Mesendoderm (in vitro differentiated cells): ENCODE data around the gene TMED4.

Source experiments
- DNase-seq: peaks from one replicate; pipeline ENCODE4 v3.0.0; 2013
- H2AK5ac ChIP-seq: 2 replicates; pipeline ENCODE4 v1.6.1; 2013; ENCODE audit warnings: low read length, inconsistent platforms
- H2BK120ac ChIP-seq: 2 replicates; pipeline ENCODE4 v1.6.1; 2013; ENCODE audit warnings: low read depth, mild to moderate bottlenecking, low read length, moderate library complexity, mixed read lengths
- H2BK15ac ChIP-seq: replicated peaks from 2 replicates; pipeline ENCODE4 v1.6.1; 2013; ENCODE audit warnings: low read depth, mild to moderate bottlenecking, moderate library complexity
- H2BK5ac ChIP-seq: 2 replicates; pipeline ENCODE4 v1.6.1; 2013; ENCODE audit warnings: low read length, inconsistent platforms
- H3K18ac ChIP-seq: 2 replicates; pipeline ENCODE4 v1.6.1; 2013; ENCODE audit warnings: mild to moderate bottlenecking, low read length, mixed read lengths
- H3K23ac ChIP-seq: one replicate; pipeline ENCODE4 v1.6.1; 2013; ENCODE audit warnings: low read length
- H3K27ac ChIP-seq: 2 replicates; pipeline ENCODE4 v1.5.1; 2013; ENCODE audit warnings: low read depth, mild to moderate bottlenecking, inconsistent platforms, low read length, moderate library complexity
- H3K27me3 ChIP-seq: 2 replicates; pipeline ENCODE4 v1.6.1; 2013; ENCODE audit warnings: low read length, control low read depth, mild to moderate bottlenecking, inconsistent platforms; ENCODE audit not compliant: insufficient read depth, poor library complexity
- H3K36me3 ChIP-seq: 2 replicates; pipeline ENCODE4 v1.6.1; 2013; ENCODE audit warnings: low read length, inconsistent platforms; ENCODE audit not compliant: control insufficient read depth, insufficient read depth
- H3K4ac ChIP-seq: one replicate; pipeline ENCODE4 v1.6.1; 2013; ENCODE audit warnings: low read depth, mild to moderate bottlenecking, low read length, moderate library complexity
- H3K4me1 ChIP-seq: 2 replicates; pipeline ENCODE4 v1.6.1; 2013; ENCODE audit warnings: low read depth, low read length, inconsistent platforms; ENCODE audit not compliant: control insufficient read depth
- H3K4me2 ChIP-seq: 2 replicates; pipeline ENCODE4 v1.6.1; 2013; ENCODE audit warnings: low read length
- H3K4me3 ChIP-seq: 2 replicates; pipeline ENCODE4 v1.5.1; 2013; ENCODE audit warnings: mild to moderate bottlenecking, low read length
- H3K56ac ChIP-seq: one replicate; pipeline ENCODE4 v1.6.1; 2013; ENCODE audit warnings: low read length
- H3K79me1 ChIP-seq: 2 replicates; pipeline ENCODE4 v1.6.1; 2013; ENCODE audit warnings: low read length, inconsistent platforms
- H3K79me2 ChIP-seq: 2 replicates; pipeline ENCODE4 v1.6.1; 2013; ENCODE audit warnings: mild to moderate bottlenecking, low read length; ENCODE audit not compliant: control insufficient read depth, insufficient read depth
- H3K9ac ChIP-seq: 2 replicates; pipeline ENCODE4 v1.6.1; 2013; ENCODE audit warnings: low read length, inconsistent platforms
- H4K5ac ChIP-seq: one replicate; pipeline ENCODE4 v1.6.1; 2013; ENCODE audit warnings: low read length
- H4K8ac ChIP-seq: one replicate; pipeline ENCODE4 v1.6.1; 2013; ENCODE audit warnings: low read depth, mild to moderate bottlenecking, control low read depth, low read length, moderate library complexity
- WGBS: extraction: QIAGEN DNeasy Blood & Tissue Kit; methylation state at CpG from one replicate; pipeline ENCODE4 v1.1.7; 2013; ENCODE audit warnings: low lambda C conversion rate, missing lambda C conversion rate; ENCODE audit not compliant: insufficient coverage; ENCODE audit errors: extremely low coverage; 5-methylcytosine and 5-hydroxymethylcytosine counted together

TMED4 gene

DNA sequence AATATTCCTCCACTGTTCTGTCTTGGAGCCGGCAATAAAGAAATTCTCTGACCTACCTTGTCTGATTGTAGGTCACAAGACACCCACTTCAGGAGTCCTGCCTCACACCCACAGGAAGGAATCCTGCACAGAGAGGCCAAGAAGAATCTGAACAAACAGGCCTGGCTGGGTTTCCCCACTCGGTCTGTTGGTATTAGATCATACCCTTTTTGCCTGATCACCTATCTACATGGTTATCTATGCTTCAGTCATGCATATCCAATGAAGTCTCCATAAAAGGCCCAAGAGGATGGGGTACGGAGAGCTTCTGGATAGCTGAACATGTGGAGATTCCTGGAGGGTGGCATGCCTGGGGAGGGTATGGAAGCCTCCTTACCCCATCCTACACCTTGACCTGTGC is 36.7 kb upstream of the TMED4 start:
- Histone ChIP-seq H3K27me3 (no peaks in the 10 kb centered on the region), H3K79me1 (peaks cover 16% of the 10 kb centered on the region), H2BK120ac (no peak overlapping the region), H3K23ac (no peak overlapping the region), H3K4ac (no peak overlapping the region), H3K4me3 (no peak overlapping the region), H2BK5ac (no peak overlapping the region), H2BK15ac (no peak overlapping the region), H3K18ac (no peak overlapping the region), H3K4me1 (peaks cover 3% of the 10 kb centered on the region), H2AK5ac (no peak overlapping the region), H3K79me2 (peaks cover 51% of the 10 kb centered on the region), H3K9ac (no peak overlapping the region), H3K27ac (no peak overlapping the region), H3K56ac (no peak overlapping the region), H4K8ac (no peak overlapping the region), H4K5ac (no peak overlapping the region), H3K36me3 (no peaks in the 10 kb centered on the region), H3K4me2 (no peak overlapping the region)
- WGBS: no CpG with 5 or more reads among the region's 3 CpGs
- DNase-seq: peak; percentile 66

DNA sequence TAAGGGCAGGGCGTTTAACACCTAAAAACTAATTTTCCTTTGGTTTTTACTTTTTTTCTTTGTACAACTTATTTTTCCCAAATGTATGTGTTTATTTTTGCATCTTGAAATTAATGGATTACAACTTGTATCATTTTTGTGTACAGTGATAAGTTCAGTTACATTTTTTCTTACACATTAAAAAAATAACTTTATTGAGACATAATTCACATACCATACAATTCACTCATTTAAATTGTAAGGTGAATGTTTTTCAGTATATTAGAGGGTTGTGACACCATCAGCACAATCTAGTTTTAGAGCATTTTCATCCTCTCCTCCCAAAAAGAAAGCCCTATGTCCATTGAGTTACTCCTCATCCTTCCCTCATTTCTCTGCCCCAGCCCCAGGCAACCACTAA is 36.0 kb upstream of the TMED4 start:
- H3K36me3 ChIP-seq: no peaks in the 10 kb centered on the region
- DNase-seq: no peak
- no peak overlapping the region for H2AK5ac ChIP-seq
- no peak overlapping the region for H2BK5ac ChIP-seq
- H3K4me3 ChIP-seq: no peak overlapping the region
- no peak overlapping the region for H3K18ac ChIP-seq
- no peak overlapping the region for H3K27ac ChIP-seq
- no peak overlapping the region for H3K23ac ChIP-seq
- H2BK120ac ChIP-seq: no peak overlapping the region
- no peak overlapping the region for H2BK15ac ChIP-seq
- peaks cover 3% of the 10 kb centered on the region for H3K4me1 ChIP-seq
- no peak overlapping the region for H3K4me2 ChIP-seq
- H3K4ac ChIP-seq: no peak overlapping the region
- peaks cover 15% of the 10 kb centered on the region for H3K79me1 ChIP-seq
- peaks cover 51% of the 10 kb centered on the region for H3K79me2 ChIP-seq
- no peaks in the 10 kb centered on the region for H3K27me3 ChIP-seq
- H3K56ac ChIP-seq: no peak overlapping the region
- H4K5ac ChIP-seq: no peak overlapping the region
- no peak overlapping the region for H3K9ac ChIP-seq
- H4K8ac ChIP-seq: no peak overlapping the region
- no CpG with 5 or more reads among the region's 1 CpG for WGBS

DNA sequence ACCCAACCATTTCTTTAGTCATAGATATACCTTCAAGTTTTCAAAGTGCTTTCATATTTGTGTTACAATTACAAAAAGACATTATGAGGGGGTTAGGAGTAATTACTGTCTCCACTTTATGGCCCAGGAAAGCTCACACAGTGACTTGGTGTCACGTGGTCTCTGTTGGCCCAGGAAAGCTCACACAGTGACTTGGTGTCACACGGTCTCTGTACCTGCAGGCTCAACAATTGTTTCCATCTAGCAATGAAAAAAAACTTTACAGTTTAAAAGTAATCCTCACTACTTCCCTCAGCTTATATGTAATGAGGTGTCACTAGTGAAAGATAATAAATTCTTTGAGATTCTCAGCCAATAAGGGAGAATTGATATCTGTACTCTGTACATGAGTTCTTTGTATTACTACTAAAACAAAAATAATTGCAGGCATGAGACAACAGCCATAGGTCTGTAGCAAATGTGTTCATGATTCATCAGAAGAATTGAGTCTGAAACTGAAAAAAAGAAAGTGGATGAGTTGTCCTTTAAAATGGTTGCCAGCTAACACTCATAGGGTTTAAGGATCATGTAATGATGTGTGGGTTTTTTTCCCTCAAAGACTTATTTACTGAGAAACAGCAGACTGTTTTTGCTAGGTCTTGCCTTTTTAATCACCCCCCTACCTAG is 35.3 kb upstream of the TMED4 start:
- Histone ChIP-seq H2AK5ac (no peak overlapping the region), H2BK15ac (no peak overlapping the region), H3K36me3 (no peaks in the 10 kb centered on the region), H3K56ac (no peak overlapping the region), H3K23ac (no peak overlapping the region), H2BK120ac (no peak overlapping the region), H3K79me1 (peaks cover 13% of the 10 kb centered on the region), H2BK5ac (no peak overlapping the region), H3K9ac (no peak overlapping the region), H3K4me3 (no peak overlapping the region), H3K4ac (no peak overlapping the region), H3K27ac (no peak overlapping the region), H4K8ac (no peak overlapping the region), H3K27me3 (no peaks in the 10 kb centered on the region), H3K4me2 (no peak overlapping the region), H4K5ac (no peak overlapping the region), H3K79me2 (peaks cover 48% of the 10 kb centered on the region), H3K4me1 (peaks cover 3% of the 10 kb centered on the region), H3K18ac (no peak overlapping the region)
- no CpG with 5 or more reads among the region's 2 CpGs for WGBS
- DNase-seq: no peak

DNA sequence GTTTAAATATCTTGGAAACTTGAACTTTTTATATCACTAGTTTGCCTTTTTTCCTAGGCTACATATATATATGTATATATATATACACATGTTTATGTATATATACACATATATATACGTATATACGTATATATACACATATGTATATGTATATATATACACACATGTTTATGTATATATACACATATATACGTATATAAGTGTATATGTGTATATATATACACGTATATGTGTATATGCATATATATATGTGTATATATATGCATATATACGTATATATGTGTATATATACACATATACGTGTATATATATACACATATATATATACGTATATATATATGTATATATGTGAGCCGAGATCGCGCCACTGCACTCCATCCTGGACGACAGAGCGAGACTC is 34.5 kb upstream of the TMED4 start:
- WGBS: no CpG with 5 or more reads among the region's 12 CpGs

DNA sequence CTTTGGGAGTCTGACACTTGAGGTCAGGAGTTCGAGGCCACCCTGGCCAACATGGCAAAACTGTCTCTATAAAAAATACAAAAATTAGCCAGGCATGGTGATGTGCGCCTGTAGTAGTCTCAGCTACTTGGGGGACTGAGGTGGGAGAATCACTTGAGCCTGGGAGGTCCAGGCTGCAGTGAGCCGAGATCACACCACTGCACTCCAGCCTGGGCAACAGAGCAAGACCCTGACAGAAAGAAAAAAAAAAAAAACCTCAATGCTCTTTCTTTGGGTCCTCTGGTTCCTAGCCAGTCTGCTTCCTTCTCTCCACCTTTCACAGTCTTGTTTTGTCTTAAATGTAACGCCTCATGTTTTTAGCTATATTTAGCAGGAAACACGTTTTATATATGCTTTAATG is 33.8 kb upstream of the TMED4 start:
- Histone ChIP-seq H3K27ac (no peak overlapping the region), H2BK15ac (no peak overlapping the region), H2AK5ac (no peak overlapping the region), H4K5ac (no peak overlapping the region), H3K18ac (no peak overlapping the region), H3K9ac (no peak overlapping the region), H3K23ac (no peak overlapping the region), H3K4me3 (no peak overlapping the region), H3K56ac (no peak overlapping the region), H3K36me3 (no peaks in the 10 kb centered on the region), H3K4me1 (peaks cover 3% of the 10 kb centered on the region), H4K8ac (no peak overlapping the region), H2BK120ac (no peak overlapping the region), H2BK5ac (no peak overlapping the region), H3K4me2 (no peak overlapping the region), H3K4ac (no peak overlapping the region), H3K27me3 (no peaks in the 10 kb centered on the region), H3K79me1 (peaks cover 8% of the 10 kb centered on the region), H3K79me2 (peaks cover 50% of the 10 kb centered on the region)
- WGBS: no CpG with 5 or more reads among the region's 5 CpGs
- DNase-seq: no peak

More for the DNA sequence above, 34.5 kb upstream of the TMED4 start:
- Histone ChIP-seq H3K4me3 (no peak overlapping the region), H2BK120ac (no peak overlapping the region), H2AK5ac (no peak overlapping the region), H4K8ac (no peak overlapping the region), H3K79me2 (peaks cover 54% of the 10 kb centered on the region), H2BK5ac (no peak overlapping the region), H3K9ac (no peak overlapping the region), H4K5ac (no peak overlapping the region), H3K56ac (no peak overlapping the region), H3K4me1 (peaks cover 3% of the 10 kb centered on the region), H3K18ac (no peak overlapping the region), H3K27ac (no peak overlapping the region), H3K23ac (no peak overlapping the region), H3K4me2 (no peak overlapping the region), H3K79me1 (peaks cover 13% of the 10 kb centered on the region), H3K27me3 (no peaks in the 10 kb centered on the region), H2BK15ac (no peak overlapping the region), H3K36me3 (no peaks in the 10 kb centered on the region), H3K4ac (no peak overlapping the region)
- DNase-seq: no peak

DNA sequence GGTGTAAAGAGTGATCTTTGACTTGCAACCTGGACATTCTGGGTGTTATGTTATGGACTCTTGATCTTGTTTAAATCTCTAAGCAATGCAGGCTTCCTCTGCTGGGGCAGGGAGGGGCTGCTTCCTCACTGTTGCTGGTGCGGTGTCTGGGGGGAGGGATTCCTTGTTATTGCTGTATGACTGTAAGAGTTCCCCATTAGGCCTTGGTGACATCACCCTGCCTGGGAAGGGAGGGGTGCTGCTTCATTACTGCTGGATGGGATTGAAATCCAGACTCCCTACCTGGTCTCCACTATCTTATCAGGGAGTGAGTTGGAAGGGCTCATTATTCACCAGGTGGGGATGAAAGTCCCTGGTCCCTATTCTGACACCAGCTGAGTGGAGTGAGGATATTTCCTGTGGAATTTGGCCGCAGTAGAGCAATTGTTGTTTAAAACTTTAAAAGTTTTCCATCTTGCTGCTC is 33.1 kb upstream of the TMED4 start:
- Histone ChIP-seq H2BK120ac (no peak overlapping the region), H2AK5ac (no peak overlapping the region), H3K36me3 (no peaks in the 10 kb centered on the region), H2BK15ac (no peak overlapping the region), H3K56ac (no peak overlapping the region), H3K79me2 (peaks cover 52% of the 10 kb centered on the region), H3K79me1 (peaks cover 8% of the 10 kb centered on the region), H4K5ac (no peak overlapping the region), H4K8ac (no peak overlapping the region), H3K18ac (no peak overlapping the region), H3K4ac (no peak overlapping the region), H3K4me2 (no peak overlapping the region), H3K4me1 (peaks cover 3% of the 10 kb centered on the region), H3K4me3 (no peak overlapping the region), H2BK5ac (no peak overlapping the region), H3K23ac (peak overlapping the region; percentile 9), H3K27ac (peak overlapping the region; percentile 25), H3K9ac (no peak overlapping the region), H3K27me3 (no peaks in the 10 kb centered on the region)
- WGBS: no CpG with 5 or more reads among the region's 2 CpGs
- peak; percentile 78 for DNase-seq
